Fibroblast of lung (primary cell): ENCODE measurements around the gene BEST4.

Experiments
- EZH2 ChIP-seq: IDR thresholded peaks from 2 replicates; pipeline ENCODE4 v1.5.1; 2012; ENCODE audit warnings: low read length, control low read depth, mild to moderate bottlenecking; ENCODE audit errors: missing control alignments
- TF ChIP-seq, protein P1 (sequence below), 2 donors: IDR thresholded peaks in 1 of 2; conservative IDR thresholded peaks in 1 of 2; 1 replicate in 1 of 2; 2 replicates in 1 of 2; pipeline ENCODE4 v1.5.1; 2011 to 2012; ENCODE audit warnings: low read length in 2 of 2, control low read depth in 1 of 2, inconsistent platforms in 1 of 2, low read depth in 1 of 2, mild to moderate bottlenecking in 1 of 2

- TF ChIP-seq, protein P1, sequence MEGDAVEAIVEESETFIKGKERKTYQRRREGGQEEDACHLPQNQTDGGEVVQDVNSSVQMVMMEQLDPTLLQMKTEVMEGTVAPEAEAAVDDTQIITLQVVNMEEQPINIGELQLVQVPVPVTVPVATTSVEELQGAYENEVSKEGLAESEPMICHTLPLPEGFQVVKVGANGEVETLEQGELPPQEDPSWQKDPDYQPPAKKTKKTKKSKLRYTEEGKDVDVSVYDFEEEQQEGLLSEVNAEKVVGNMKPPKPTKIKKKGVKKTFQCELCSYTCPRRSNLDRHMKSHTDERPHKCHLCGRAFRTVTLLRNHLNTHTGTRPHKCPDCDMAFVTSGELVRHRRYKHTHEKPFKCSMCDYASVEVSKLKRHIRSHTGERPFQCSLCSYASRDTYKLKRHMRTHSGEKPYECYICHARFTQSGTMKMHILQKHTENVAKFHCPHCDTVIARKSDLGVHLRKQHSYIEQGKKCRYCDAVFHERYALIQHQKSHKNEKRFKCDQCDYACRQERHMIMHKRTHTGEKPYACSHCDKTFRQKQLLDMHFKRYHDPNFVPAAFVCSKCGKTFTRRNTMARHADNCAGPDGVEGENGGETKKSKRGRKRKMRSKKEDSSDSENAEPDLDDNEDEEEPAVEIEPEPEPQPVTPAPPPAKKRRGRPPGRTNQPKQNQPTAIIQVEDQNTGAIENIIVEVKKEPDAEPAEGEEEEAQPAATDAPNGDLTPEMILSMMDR (conservative IDR thresholded peaks at IDR 0.05 in 1 of 2, IDR thresholded peaks at IDR 0.05 in 1 of 2; ENCODE audit: low read depth in 1 of 2, low read length in 2 of 2), result no peak
- TF ChIP-seq EZH2, result no peak
Measured at GRCh38 chr1:44803312-44804095, 15.5 kb upstream of the BEST4 start.
